AG20443 (cell line): ENCODE measurements around the gene ECD.
"Not testable (repeated sequence)": the region's sequence is repeated elsewhere in the genome, so short reads cannot be mapped to it uniquely, and the experiment has no call there.

Experiments
- DNase-seq: peaks from one replicate; pipeline ENCODE4 v3.0.0; 2012; ENCODE audit warnings: low spot score, mixed read lengths

Gene ECD

GRCh38 chr10:73159038-73159648, 8.7 kb downstream of the ECD start:
- DNase-seq = peak; percentile 59

DNA sequence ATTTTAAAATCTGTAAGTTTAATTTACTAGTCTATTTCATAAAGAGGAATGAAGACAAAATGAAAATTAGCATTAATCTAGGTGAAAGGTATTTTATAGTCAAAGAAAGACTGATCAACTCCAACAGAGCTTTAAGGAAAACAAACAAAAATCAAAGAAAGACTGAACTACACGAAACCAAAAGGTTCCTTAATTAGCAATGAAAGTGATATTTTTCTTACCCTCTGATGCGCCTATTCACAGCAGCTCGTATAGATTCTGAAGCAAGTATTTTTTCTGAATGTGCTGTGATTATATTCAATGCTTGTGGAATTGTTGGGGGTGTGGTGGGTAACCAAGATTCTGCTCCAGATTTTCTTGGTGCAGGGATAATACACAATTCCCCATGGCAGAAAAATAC, 11.8 kb downstream of the ECD start:
- DNase-seq = no peak

GRCh38 chr10:73152009-73152408, 15.8 kb downstream of the ECD start:
- no peak for DNase-seq

GRCh38 chr10:73150633-73151413, 17.0 kb downstream of the ECD start:
- DNase-seq = not testable (repeated sequence)

- no peak for DNase-seq
Measured at GRCh38 chr10:73141603-73142002, 26.2 kb downstream of the ECD start.

DNA sequence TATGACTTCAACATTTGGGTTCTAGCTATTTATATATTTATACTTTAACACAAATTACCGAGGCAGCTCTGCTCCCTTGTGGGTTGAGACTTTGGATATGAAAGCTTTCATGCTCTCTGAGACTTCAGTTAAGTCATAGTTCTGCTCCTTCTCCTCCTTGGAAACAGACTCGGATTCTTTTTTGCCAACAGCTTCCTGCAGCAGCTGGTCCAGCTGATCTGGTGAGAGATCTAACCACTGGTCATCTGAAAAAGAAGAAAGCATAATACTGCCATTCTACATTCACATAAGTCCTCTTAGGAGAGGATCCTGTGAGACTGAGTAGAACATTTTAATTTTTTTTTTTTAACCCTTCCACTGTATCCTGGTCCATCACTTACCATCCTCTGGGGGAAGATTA, 28.6 kb downstream of the ECD start:
- no peak for DNase-seq

- no peak for DNase-seq
Measured at GRCh38 chr10:73136627-73137026, 31.2 kb downstream of the ECD start.

DNA sequence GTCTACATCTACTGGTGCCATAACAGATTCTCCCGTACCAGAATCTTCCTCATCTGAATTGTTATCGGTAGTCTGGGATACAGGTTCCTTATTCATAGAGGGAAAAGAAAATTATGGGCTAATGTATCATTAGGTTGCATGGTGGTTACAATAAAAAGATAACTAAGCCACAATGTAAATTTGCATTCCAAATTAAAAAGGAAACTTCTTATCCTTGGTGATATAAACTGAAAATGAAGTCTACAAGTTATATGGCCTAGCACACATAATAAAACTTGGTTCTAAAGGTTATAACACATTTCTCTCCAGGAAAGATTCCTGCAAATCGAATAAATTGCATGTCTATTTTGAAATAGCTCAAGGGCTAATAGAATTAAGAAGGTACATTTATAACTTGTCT, 33.1 kb downstream of the ECD start:
- DNase-seq = no peak

GRCh38 chr10:73131913-73132686, 35.7 kb downstream of the ECD start:
- no peak for DNase-seq

GRCh38 chr10:73131301-73131700, 36.5 kb downstream of the ECD start:
- DNase-seq = no peak

- DNase-seq = no peak
Measured at GRCh38 chr10:73126343-73126742, 41.5 kb downstream of the ECD start.

GRCh38 chr10:73119952-73120351, 47.9 kb downstream of the ECD start:
- DNase-seq = no peak

GRCh38 chr10:73119457-73119856, 48.4 kb downstream of the ECD start:
- no peak for DNase-seq

DNA sequence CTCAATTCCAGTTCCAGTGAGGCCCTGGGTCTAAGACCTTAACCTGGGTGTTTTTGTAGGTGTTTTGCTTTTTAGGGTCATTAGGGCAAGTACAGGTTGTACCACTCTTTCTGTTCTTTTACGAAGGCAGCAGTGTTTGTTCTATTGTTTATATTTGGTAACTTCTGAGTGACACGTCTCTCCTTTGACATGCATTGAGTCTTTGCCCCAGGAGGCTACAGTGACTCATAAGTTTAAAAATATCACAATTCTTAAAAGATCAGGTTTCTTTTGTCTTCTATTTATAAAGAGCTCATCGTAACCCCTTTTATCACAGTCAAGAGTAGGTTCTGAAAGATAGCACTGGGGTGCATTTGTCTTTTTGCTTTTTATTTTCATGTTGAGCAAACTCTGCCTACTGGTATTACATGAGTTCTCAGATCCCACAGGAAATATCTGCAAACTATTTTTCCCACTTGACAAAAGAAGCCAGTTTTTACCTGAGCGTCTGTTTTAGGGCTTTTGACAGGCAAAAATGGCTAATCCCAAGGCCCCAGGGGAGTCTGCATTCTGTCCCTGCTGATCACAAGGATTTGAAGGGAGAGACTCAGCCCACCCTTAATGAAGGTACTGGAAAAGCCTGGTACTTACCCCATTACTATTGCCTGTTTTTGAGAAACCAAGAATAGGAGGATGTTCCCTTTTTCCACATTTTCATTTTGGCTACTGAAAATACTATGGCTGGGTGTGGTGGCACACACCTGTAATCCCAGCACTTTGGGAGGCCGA, 49.6 kb downstream of the ECD start:
- DNase-seq = no peak

DNA sequence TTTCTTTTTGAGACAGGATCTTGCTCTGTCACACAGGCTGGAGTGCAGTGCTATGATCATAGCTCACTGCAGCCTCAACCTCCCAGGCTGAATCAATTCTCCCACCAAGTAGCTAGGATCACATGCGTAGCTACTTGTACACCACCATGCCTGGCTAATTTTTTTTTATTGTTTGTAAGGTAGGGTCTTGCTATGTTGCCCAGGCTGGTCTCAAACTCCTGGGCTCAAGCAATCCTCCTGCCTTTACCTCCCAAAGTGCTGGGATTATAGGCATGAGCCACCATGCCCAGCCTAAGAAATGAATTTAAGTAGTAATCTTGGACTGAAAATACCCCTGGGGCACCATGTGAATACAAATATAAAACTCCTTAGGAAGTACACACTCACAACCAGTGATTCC, 51.8 kb downstream of the ECD start:
- DNase-seq = no peak

DNA sequence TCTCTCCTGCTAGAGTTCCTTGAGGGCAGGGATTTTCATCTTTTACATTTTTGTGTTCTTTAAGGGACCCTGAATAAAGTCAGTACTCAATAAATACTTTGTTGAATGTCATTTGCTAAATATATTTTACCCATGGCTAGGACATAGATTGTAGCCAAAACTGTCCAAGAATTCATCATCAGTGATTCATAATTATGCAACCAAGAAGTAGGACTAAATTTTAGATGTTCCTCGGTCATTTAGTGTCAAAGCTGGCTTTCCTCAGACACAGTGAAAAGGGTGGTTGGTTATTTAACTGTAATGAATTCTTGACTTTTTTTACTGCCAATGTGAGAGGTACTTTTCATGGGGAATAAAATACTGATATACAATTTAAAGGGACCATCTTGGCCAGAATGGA, 54.3 kb downstream of the ECD start:
- peak; percentile 42 for DNase-seq

GRCh38 chr10:73112032-73112431, 55.8 kb downstream of the ECD start:
- DNase-seq = not testable (repeated sequence)

DNA sequence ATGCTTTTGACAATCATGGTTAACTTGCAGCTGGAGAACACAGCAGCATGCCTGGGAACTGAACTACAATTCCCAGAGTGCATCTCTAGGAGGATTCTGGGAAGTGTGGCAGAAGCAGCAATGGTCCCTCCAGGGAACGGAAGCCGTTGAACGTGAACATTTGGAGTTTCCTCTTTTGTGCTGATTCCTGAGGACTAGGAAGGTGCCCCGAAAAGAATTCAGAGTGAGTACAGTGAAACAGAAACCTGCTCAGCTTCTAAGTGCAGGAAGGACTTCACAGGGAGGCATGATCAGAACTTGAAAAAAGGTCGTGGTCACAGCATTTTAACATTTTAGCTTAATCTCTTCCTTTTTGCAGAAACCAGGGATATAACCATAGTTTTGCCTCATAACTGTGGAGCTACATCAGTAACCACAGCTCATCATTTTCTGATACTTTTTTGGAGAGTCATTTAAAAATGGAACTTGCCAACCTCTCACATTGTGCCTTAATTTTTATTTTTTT, 57.4 kb downstream of the ECD start, which contains the start of gene NUDT13:
TSS of gene NUDT13 (plus strand) at position 111 of the 505 bp plus-strand sequence. CDS start 3,911 bp downstream, outside the sequence.
- peak; percentile 77 for DNase-seq

GRCh38 chr10:73109248-73109652, 58.6 kb downstream of the ECD start:
- DNase-seq = not testable (repeated sequence)

DNA sequence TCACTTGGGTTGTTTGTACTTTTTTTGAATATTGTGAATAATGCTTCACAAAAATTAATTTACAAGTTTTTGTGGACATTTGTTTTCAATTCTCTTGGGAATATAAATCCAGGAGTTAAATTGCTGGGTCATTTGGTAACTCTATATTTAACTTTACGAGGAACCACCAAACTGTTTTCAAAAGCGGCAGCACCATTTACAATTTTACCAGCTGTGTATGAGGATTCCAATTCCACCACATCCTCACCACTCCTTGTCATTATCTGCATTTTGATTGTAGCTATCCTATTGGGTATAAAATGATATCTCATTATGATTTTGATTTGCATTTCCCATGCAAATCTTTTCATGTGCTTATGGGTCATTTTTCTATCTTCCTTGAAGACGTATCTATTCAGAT, 61.5 kb downstream of the ECD start:
- DNase-seq = no peak

GRCh38 chr10:73099141-73099540, 68.7 kb downstream of the ECD start:
- peak; percentile 22 for DNase-seq

DNA sequence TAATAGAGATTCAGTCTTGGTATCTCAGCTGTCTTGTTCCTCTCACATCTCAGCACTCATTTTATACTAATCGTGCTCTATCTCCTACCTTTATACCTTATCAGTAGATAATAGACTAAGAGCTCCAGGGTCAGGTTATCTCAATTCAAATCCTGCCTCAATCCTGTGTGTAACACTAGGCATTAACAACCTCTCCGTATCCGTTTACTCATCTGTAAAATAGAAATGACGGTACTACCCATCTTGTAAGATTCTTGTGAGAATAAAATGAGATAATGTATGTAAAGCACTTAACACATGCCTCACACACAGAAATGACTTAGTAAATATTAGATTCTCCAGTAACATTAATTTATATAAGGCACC, 70.5 kb downstream of the ECD start:
- DNase-seq = no peak
